Upper lobe of left lung (tissue), 6 donors: ENCODE measurements around the gene ZNF554. TPM values are rescaled to one million over a fixed set of nuclear protein-coding genes. Genes with fewer than 3 reads are reported as not detected.
"Not testable (repeated sequence)": the region's sequence is repeated elsewhere in the genome, so short reads cannot be mapped to it uniquely, and the experiment has no call there.

Experiments
- ATAC-seq, 2 donors: fragments of 200-7000 bp; cut with Tn5 transposase; one replicate each; pipeline ENCODE4 v1.9.1; 2022; ENCODE audit warnings: mild to moderate bottlenecking in 2 of 2, moderate library complexity in 2 of 2; ENCODE audit not compliant: low FRiP score in 2 of 2
- DNase-seq, 2 donors: peaks; one replicate each; pipeline ENCODE4 v3.0.0-alpha.2; 2019 to 2020
- H3K27ac ChIP-seq, 4 donors: fragments of 200-600 bp; sonication (generic); one replicate each; pipeline ENCODE4 v1.5.1; 2016 to 2019
- H3K27me3 ChIP-seq, 4 donors: fragments of 200-600 bp; sonication (generic); one replicate each; pipeline ENCODE4 v1.5.1; 2017 to 2019
- H3K36me3 ChIP-seq, 4 donors: fragments of 200-600 bp; sonication (generic); one replicate each; pipeline ENCODE4 v1.5.1; 2016 to 2019
- H3K4me1 ChIP-seq, 4 donors: fragments of 200-600 bp; sonication (generic); one replicate each; pipeline ENCODE4 v1.5.1; 2018 to 2019
- H3K4me3 ChIP-seq, 4 donors: fragments of 200-600 bp; sonication (generic); one replicate each; pipeline ENCODE4 v1.5.1; 2017 to 2019; ENCODE audit warnings: mild to moderate bottlenecking in 2 of 4, moderate library complexity in 1 of 4
- H3K9me3 ChIP-seq, 4 donors: fragments of 200-600 bp; sonication (generic); one replicate each; pipeline ENCODE4 v1.5.1; 2018 to 2019
- CTCF ChIP-seq, 6 experiments: fragments of 450-650 bp in 4 of 6; fragments of 200-600 bp in 2 of 6; sonication (generic) in 2 of 6; IDR thresholded peaks; one replicate each; pipeline ENCODE4 v1.5.1; 2016 to 2019; ENCODE audit warnings: antibody characterized with exemption in 6 of 6
- EP300 ChIP-seq, 4 donors: sonication (generic); formaldehyde crosslinking; IDR thresholded peaks; one replicate each; pipeline ENCODE4 v1.5.1; 2017; ENCODE audit warnings: antibody characterized with exemption in 4 of 4, control low read depth in 2 of 4
- POLR2A ChIP-seq, 4 donors: fragments of 450-650 bp; IDR thresholded peaks; one replicate each; pipeline ENCODE4 v1.5.1; 2016 to 2017; ENCODE audit warnings: antibody characterized with exemption in 4 of 4, mild to moderate bottlenecking in 2 of 4
- POLR2AphosphoS5 ChIP-seq, 2 donors: sonication (generic); formaldehyde crosslinking; IDR thresholded peaks; one replicate each; pipeline ENCODE4 v1.5.1; 2017; ENCODE audit warnings: antibody characterized with exemption in 2 of 2
- WGBS, 2 donors: methylation state at CpG; one replicate each; pipeline ENCODE4 v1.1.5; 2017 to 2018; 5-methylcytosine and 5-hydroxymethylcytosine counted together
- total RNA-seq, 6 donors: library from RNA; depleted of rRNA in 4 of 6; stranded (reverse); fragments of >200 nt in 4 of 6; gene quantifications; one replicate each; pipeline versions ENCODE4 v1.1.0 to v1.2.1, GENCODE V29; 2016 to 2021
- donor health status: DM: no; HTN: no; CAD: no; lungs with moderate emphysema.
- donor health status: DM: no; HTN: yes; CAD: no; lungs with severe emphysema.

Gene ZNF554
- total RNA-seq, 6 donors from 2014 or later: 3.2 to 11.5 (median 6.7) TPM

DNA sequence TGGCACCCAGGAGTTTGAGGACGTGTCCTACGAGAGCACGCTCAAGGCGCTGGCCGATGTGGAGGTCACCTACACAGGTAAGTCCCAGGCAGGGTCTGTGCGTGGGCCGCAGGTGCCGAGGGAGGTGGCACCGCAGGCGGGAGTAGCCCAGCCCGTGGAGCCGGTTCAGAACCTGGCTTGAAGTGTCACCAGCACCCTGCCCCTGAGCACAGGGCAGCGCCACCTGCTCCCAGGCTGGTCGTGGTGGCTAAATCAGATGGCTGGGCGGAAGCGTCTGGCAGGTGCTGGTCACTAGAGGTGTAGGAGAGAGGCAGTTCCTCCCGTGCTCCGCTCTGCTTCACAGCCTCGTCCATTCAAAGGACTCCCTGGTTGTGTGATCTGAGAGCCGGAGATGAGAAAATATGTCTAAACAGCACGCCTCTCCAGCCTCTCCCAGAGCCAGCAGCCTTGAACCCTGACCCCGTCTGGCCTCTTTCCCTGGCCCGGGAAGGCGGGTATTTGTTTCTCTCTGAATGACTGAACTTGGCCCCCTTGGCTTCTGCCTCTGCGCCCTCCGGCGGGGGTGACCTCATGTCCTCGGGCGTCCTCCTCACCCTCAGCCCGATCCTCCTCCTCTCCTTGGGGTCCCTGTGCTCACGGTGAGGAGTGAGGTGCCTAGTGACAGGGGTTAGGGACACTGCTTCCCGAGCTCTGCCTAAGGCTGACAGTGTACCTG lies 29.0 kb upstream of the ZNF554 start:
- ATAC-seq (no peak), DNase-seq (no peak)
- TF ChIP-seq EP300 (IDR thresholded peaks at IDR 0.05): no peak
- no peak for TF ChIP-seq POLR2A (IDR thresholded peaks at IDR 0.05)
- TF ChIP-seq POLR2AphosphoS5 (IDR thresholded peaks at IDR 0.05): no peak
- no peak for TF ChIP-seq CTCF (IDR thresholded peaks at IDR 0.05)
- H3K27ac ChIP-seq: no peak overlapping the region
- no peaks in the 10 kb centered on the region for H3K27me3 ChIP-seq
- peaks cover 6 to 9% (median 8%) of the 10 kb centered on the region in 4 donors for H3K4me1 ChIP-seq
- no peaks in the 10 kb centered on the region for H3K9me3 ChIP-seq
- peaks cover 0 to 37% (median 17%) of the 10 kb centered on the region in 4 donors for H3K36me3 ChIP-seq
- no peak overlapping the region for H3K4me3 ChIP-seq
- WGBS, 2 donors: 91 to 95% methylated on average over 27 to 32 of the region's 32 CpGs

GRCh38 chr19:2791440-2791839 lies 28.2 kb upstream of the ZNF554 start:
- Histone ChIP-seq H3K9me3 (no peaks in the 10 kb centered on the region), H3K4me3 (no peak overlapping the region), H3K27me3 (no peaks in the 10 kb centered on the region), H3K27ac (no peak overlapping the region), H3K4me1 (peaks cover 0 to 1% (median under 1%) of the 10 kb centered on the region in 4 donors), H3K36me3 (peaks cover 0 to 42% (median 21%) of the 10 kb centered on the region in 4 donors)
- WGBS, 2 donors: 91 to 93% methylated on average over 16 of the region's 16 CpGs
- TF ChIP-seq POLR2A (IDR thresholded peaks at IDR 0.05) (no peak), CTCF (IDR thresholded peaks at IDR 0.05) (no peak), EP300 (IDR thresholded peaks at IDR 0.05) (no peak)
- DNase-seq: no peak
- no peak for ATAC-seq

DNA sequence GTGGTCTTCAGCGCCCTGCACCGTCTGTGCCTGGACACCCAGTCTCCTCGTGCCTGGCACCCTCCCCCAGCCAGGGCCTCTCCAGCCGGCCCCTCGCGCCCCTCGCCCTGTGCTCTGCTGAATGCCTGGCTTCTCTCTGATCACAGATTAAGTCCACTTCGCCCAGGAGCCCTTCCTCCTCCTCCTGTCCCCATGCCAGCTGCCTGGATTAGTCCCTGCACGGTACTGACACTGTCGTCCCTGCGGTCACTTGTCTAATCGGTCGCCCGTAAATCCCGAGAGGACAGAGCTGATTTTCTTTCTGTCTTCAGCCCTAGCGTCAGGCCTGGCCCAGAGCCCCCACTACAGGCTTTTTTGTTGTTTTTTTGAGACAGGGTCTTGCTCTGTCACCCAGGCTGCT lies 27.8 kb upstream of the ZNF554 start:
- no peak for TF ChIP-seq POLR2A (IDR thresholded peaks at IDR 0.05)
- TF ChIP-seq POLR2AphosphoS5 (IDR thresholded peaks at IDR 0.05): no peak
- no peak for TF ChIP-seq CTCF (IDR thresholded peaks at IDR 0.05)
- TF ChIP-seq EP300 (IDR thresholded peaks at IDR 0.05): no peak
- Histone ChIP-seq H3K36me3 (peaks cover 0 to 43% (median 21%) of the 10 kb centered on the region in 4 donors), H3K9me3 (no peaks in the 10 kb centered on the region), H3K4me1 (no peaks in the 10 kb centered on the region), H3K4me3 (no peak overlapping the region), H3K27ac (no peak overlapping the region), H3K27me3 (no peaks in the 10 kb centered on the region)
- ATAC-seq: no peak
- DNase-seq: no peak
- WGBS, 2 donors: 89% methylated on average over 12 to 16 of the region's 16 CpGs

DNA sequence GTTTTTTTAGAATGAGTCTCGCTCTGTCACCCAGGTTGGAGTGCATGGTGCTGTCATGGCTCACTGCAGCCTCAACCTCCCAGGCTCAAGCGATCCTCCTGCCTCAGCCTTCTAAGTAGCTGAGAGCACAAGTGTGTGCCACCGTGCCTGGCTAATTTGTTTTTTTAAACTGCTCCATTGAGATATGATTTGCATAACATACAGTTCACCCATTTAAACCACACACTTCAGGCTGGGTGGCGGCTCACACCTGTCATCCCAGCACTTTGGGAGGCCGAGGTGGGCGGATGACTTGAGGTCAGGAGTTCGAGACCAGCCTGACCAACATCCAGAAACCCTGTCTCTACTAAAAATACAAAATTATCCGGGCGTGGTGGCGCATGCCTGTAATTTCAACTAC lies 27.0 kb upstream of the ZNF554 start:
- H3K4me1 ChIP-seq, ATAC-seq, H3K9me3 ChIP-seq, DNase-seq, H3K4me3 ChIP-seq, H3K27me3 ChIP-seq, H3K27ac ChIP-seq: not testable (repeated sequence)
- WGBS, 2 donors: 92 to 95% methylated on average over 10 of the region's 10 CpGs
- peaks cover 0 to 51% (median 22%) of the 10 kb centered on the region in 4 donors for H3K36me3 ChIP-seq

GRCh38 chr19:2793126-2793525 lies 26.5 kb upstream of the ZNF554 start:
- no peak overlapping the region for H3K4me3 ChIP-seq
- 95 to 97% methylated on average over 7 of the region's 7 CpGs for WGBS, 2 donors
- TF ChIP-seq POLR2AphosphoS5 (IDR thresholded peaks at IDR 0.05): no peak
- TF ChIP-seq POLR2A (IDR thresholded peaks at IDR 0.05): no peak
- no peak for TF ChIP-seq EP300 (IDR thresholded peaks at IDR 0.05)
- no peak for TF ChIP-seq CTCF (IDR thresholded peaks at IDR 0.05)
- DNase-seq (no peak), ATAC-seq (no peak)
- no peaks in the 10 kb centered on the region for H3K27me3 ChIP-seq
- H3K9me3 ChIP-seq: no peaks in the 10 kb centered on the region
- H3K4me1 ChIP-seq: no peaks in the 10 kb centered on the region
- H3K27ac ChIP-seq: no peak overlapping the region
- peaks cover 0 to 55% (median 24%) of the 10 kb centered on the region in 4 donors for H3K36me3 ChIP-seq
